ENCODE data around the gene ST6GALNAC5.

ST6GALNAC5 gene

GRCh38 chr1:76868154-76868882 lies 1.0 kb downstream of the ST6GALNAC5 start:
- DNase-seq, result peak; percentile 58

GRCh38 chr1:76868916-76869315 lies 1.6 kb downstream of the ST6GALNAC5 start:
- no peak for DNase-seq

- DNase-seq, result no peak
These were observed 2.8 kb downstream of the ST6GALNAC5 start for GRCh38 chr1:76870037-76870436.

- DNase-seq, result no peak
These were observed 4.2 kb downstream of the ST6GALNAC5 start for GRCh38 chr1:76871355-76871974.

GRCh38 chr1:76872944-76873343 lies 5.7 kb downstream of the ST6GALNAC5 start:
- DNase-seq, result no peak

GRCh38 chr1:76876655-76877395 lies 9.5 kb downstream of the ST6GALNAC5 start:
- DNase-seq, result peak; percentile 64

GRCh38 chr1:76879014-76879413 lies 11.7 kb downstream of the ST6GALNAC5 start:
- DNase-seq, result peak; percentile 63

GRCh38 chr1:76881762-76882161 lies 14.5 kb downstream of the ST6GALNAC5 start:
- no peak for DNase-seq

GRCh38 chr1:76891931-76892622 lies 24.8 kb downstream of the ST6GALNAC5 start:
- peak; percentile 87 for DNase-seq

GRCh38 chr1:76892675-76893074 lies 25.4 kb downstream of the ST6GALNAC5 start:
- DNase-seq, result no peak

GRCh38 chr1:76901158-76901767 lies 34.0 kb downstream of the ST6GALNAC5 start:
- DNase-seq, result peak; percentile 47

GRCh38 chr1:76905876-76906595 lies 38.8 kb downstream of the ST6GALNAC5 start:
- no peak for DNase-seq

GRCh38 chr1:76909311-76909710 lies 42.0 kb downstream of the ST6GALNAC5 start:
- DNase-seq, result no peak

- no peak for DNase-seq
These were observed 51.8 kb downstream of the ST6GALNAC5 start for GRCh38 chr1:76919085-76919484.

- no peak for DNase-seq
These were observed 54.3 kb downstream of the ST6GALNAC5 start for GRCh38 chr1:76921590-76921989.

- no peak for DNase-seq
These were observed 58.5 kb downstream of the ST6GALNAC5 start for GRCh38 chr1:76925825-76926224.

GRCh38 chr1:76928522-76928921 lies 61.2 kb downstream of the ST6GALNAC5 start:
- DNase-seq, result no peak

- DNase-seq, result no peak
These were observed 61.9 kb downstream of the ST6GALNAC5 start for GRCh38 chr1:76929136-76929535.

GRCh38 chr1:76933847-76934815 lies 66.9 kb downstream of the ST6GALNAC5 start:
- no peak for DNase-seq

- DNase-seq, result no peak
These were observed 71.0 kb downstream of the ST6GALNAC5 start for GRCh38 chr1:76938304-76938703.

All from fibroblast of skin of right quadriceps (primary cell).